ENCODE measurements around the gene PDE8A.

DNA sequence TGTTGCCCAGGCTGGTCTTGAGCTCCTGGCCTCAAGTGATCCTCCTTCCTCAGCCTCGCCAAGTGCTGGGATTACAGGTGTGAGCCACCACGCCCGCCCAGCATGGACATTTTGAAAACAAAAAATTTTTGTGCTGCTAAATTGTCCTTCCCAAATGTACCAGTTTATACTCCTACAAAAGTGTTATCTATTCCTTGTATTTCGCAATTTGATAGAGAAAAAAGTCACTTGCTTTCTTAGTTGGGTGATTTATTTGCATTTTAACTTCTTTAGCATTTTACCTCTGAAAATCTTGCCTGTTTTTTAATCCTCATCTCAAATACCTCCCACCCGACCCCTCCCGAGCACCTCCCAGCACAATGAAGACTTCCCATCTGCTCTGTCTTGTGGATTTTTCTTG, 46.8 kb downstream of the PDE8A start:
- TF ChIP-seq, protein P1, sequence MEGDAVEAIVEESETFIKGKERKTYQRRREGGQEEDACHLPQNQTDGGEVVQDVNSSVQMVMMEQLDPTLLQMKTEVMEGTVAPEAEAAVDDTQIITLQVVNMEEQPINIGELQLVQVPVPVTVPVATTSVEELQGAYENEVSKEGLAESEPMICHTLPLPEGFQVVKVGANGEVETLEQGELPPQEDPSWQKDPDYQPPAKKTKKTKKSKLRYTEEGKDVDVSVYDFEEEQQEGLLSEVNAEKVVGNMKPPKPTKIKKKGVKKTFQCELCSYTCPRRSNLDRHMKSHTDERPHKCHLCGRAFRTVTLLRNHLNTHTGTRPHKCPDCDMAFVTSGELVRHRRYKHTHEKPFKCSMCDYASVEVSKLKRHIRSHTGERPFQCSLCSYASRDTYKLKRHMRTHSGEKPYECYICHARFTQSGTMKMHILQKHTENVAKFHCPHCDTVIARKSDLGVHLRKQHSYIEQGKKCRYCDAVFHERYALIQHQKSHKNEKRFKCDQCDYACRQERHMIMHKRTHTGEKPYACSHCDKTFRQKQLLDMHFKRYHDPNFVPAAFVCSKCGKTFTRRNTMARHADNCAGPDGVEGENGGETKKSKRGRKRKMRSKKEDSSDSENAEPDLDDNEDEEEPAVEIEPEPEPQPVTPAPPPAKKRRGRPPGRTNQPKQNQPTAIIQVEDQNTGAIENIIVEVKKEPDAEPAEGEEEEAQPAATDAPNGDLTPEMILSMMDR (IDR thresholded peaks at IDR 0.05) = no peak
- TF ChIP-seq POLR2A (IDR thresholded peaks at IDR 0.05) = no peak
